IPS-15b (cell line): ENCODE measurements around the gene NCL.

ENCODE experiments used
- H3K27me3 ChIP-seq: one replicate; pipeline ENCODE4 v1.6.1; 2013; ENCODE audit warnings: low read length; ENCODE audit not compliant: control insufficient read depth, insufficient read depth
- H3K36me3 ChIP-seq: one replicate; pipeline ENCODE4 v1.6.1; 2013; ENCODE audit warnings: low read length; ENCODE audit not compliant: control insufficient read depth, insufficient read depth
- H3K4me1 ChIP-seq: one replicate; pipeline ENCODE4 v1.6.1; 2013; ENCODE audit warnings: mild to moderate bottlenecking, low read length; ENCODE audit not compliant: control insufficient read depth, insufficient read depth
- H3K4me3 ChIP-seq: one replicate; pipeline ENCODE4 v1.5.1; 2013; ENCODE audit warnings: low read depth, low read length
- H3K9ac ChIP-seq: one replicate; pipeline ENCODE4 v1.6.1; 2013; ENCODE audit warnings: low read depth, mild to moderate bottlenecking, low read length
- H3K9me3 ChIP-seq: one replicate; pipeline ENCODE4 v1.6.1; 2013; ENCODE audit warnings: mild to moderate bottlenecking, low read length; ENCODE audit not compliant: control insufficient read depth, insufficient read depth

The NCL gene

GRCh38 chr2:231483398-231484329 lies 19.4 kb upstream of the NCL start:
- H3K36me3 ChIP-seq, result no peaks in the 10 kb centered on the region
- no peak overlapping the region for H3K9ac ChIP-seq
- H3K9me3 ChIP-seq, result no peaks in the 10 kb centered on the region
- no peaks in the 10 kb centered on the region for H3K4me1 ChIP-seq
- no peak overlapping the region for H3K4me3 ChIP-seq
- H3K27me3 ChIP-seq, result no peaks in the 10 kb centered on the region

DNA sequence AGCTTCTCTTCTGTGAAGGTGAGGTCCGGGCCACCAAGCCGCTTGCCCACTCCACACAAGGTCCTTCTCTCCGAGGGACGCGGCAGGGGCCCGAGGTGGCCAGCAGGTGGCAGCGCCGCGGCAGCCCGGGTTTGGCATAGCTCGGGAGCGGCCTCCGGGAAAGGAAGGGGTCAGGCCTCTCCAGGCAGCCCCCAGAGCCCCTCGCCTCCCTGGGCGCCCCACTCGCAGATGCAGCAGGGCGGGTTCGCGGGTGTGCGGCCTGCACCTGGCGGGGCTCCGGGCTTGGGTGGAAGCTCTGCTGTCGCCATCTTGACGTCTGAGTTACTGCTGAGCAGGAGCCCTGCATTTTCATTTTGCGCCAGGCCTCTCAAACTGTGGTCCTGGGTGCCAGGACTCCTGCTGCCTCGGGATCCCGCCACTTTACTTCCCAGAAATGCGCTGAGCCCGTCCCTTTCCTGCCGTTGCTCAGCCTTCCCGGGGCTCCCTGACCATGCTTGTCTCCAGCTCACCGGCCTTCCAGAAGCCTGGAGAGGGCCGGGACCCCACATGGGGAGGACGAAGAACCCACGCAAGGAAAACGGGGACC lies 18.6 kb upstream of the NCL start:
- no peak overlapping the region for H3K4me3 ChIP-seq
- H3K27me3 ChIP-seq, result no peaks in the 10 kb centered on the region
- H3K9me3 ChIP-seq, result no peaks in the 10 kb centered on the region
- H3K4me1 ChIP-seq, result no peaks in the 10 kb centered on the region
- no peaks in the 10 kb centered on the region for H3K36me3 ChIP-seq
- H3K9ac ChIP-seq, result no peak overlapping the region

GRCh38 chr2:231480781-231481180 lies 16.5 kb upstream of the NCL start:
- H3K9ac ChIP-seq, result no peak overlapping the region
- H3K36me3 ChIP-seq, result no peaks in the 10 kb centered on the region
- H3K4me3 ChIP-seq, result no peak overlapping the region
- H3K4me1 ChIP-seq, result no peaks in the 10 kb centered on the region
- H3K27me3 ChIP-seq, result no peaks in the 10 kb centered on the region
- no peaks in the 10 kb centered on the region for H3K9me3 ChIP-seq

DNA sequence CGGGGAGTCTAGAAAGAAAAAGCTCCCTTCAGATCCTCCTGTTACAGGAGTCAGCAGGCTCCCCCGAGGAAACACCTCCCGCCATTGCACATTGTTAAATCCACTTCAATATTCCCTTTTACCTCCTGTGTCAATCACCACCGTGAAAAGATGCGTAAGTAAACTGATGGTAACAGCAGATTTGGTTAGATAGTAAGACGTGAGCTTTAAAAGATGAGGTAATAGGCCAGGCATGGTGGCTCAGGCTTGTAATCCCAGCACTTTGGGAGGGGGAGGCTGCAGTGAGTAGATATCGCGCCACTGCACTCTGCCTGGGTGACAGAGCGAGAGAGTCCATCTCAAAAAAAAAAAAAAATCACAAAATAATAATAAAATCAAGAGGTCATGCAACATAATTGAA lies 15.2 kb upstream of the NCL start:
- H3K4me3 ChIP-seq, result no peak overlapping the region

DNA sequence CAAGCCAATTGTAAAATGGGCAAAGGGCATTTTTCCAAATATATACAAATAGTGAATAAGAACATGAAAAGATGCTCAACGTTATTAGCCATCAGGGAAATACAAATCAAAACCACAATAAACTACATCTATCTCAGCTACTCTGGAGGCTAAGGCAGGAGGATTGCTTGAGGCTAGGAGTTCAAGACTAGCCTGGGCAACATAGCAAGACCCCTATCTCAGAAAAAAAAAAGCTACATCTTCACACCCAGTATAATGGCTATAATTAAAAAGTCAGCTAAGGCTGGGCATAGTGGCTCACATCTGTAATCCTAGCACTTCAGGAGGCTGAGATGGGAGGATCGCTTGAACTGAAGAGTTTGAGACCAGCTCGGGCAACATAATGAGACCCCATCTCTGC lies 12.6 kb upstream of the NCL start:
- Histone ChIP-seq H3K9me3 (no peaks in the 10 kb centered on the region), H3K4me3 (no peak overlapping the region), H3K36me3 (no peaks in the 10 kb centered on the region)

More for the DNA sequence above, 15.2 kb upstream of the NCL start:
- Histone ChIP-seq H3K9ac (no peak overlapping the region), H3K27me3 (no peaks in the 10 kb centered on the region), H3K9me3 (no peaks in the 10 kb centered on the region), H3K36me3 (no peaks in the 10 kb centered on the region), H3K4me1 (no peaks in the 10 kb centered on the region)

DNA sequence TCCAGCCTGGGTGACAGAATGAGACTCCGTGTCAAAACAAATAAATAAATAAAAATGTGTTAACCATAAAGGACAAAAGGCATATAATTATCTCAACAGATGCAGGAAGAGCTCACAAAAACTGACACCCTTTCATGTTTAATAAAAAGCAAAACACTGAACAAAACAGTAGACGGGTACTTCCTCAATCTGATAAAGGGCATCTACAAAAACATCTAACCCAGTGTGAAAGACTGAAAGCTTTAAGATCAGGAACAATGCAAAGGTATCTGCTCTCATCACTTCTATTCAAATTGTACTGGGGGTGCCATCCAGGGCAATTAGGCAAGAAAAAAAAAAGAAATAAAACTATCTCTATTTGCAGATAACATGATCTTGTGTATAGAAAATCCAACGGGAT lies 11.7 kb upstream of the NCL start:
- Histone ChIP-seq H3K4me3 (no peak overlapping the region), H3K9ac (no peak overlapping the region), H3K27me3 (no peaks in the 10 kb centered on the region), H3K4me1 (no peaks in the 10 kb centered on the region), H3K9me3 (no peaks in the 10 kb centered on the region), H3K36me3 (no peaks in the 10 kb centered on the region)

More for the DNA sequence above, 12.6 kb upstream of the NCL start:
- H3K9ac ChIP-seq, result no peak overlapping the region
- H3K4me1 ChIP-seq, result no peaks in the 10 kb centered on the region
- H3K27me3 ChIP-seq, result no peaks in the 10 kb centered on the region

GRCh38 chr2:231472816-231473215 lies 8.5 kb upstream of the NCL start:
- no peaks in the 10 kb centered on the region for H3K27me3 ChIP-seq
- H3K9me3 ChIP-seq, result no peaks in the 10 kb centered on the region
- H3K9ac ChIP-seq, result no peak overlapping the region
- H3K36me3 ChIP-seq, result no peaks in the 10 kb centered on the region
- H3K4me3 ChIP-seq, result no peak overlapping the region
- no peaks in the 10 kb centered on the region for H3K4me1 ChIP-seq

DNA sequence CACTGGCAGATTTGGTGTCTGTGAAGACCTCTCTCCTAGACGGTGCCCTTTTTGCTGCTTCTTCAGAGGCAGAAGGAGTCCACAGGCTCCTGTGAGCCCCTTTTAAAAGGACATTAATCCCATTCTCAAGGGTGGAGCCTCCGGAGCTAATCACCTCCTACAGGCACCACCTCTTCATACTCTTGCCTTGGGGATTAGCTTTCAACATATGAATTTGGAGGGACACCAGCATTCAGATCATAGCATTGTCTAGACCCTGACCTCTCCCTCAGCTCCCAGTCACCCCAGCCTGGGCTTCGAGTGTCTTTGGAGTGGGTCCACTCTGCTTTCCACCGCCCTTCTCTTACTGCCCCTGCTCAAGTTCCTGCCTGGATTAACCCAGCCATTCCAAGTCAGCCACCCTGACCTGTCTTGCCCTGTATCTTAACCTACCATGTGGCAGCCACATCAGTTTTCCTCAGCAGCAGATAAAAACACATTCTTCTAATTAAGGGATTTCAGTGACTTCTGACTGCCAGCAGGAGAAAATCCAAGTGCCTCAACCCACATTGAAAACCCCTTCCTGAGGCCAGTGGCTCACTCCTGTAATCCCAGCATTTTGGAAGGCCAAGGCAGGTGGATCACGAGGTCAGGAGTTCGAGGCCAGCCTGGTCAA lies 6.1 kb upstream of the NCL start:
- Histone ChIP-seq H3K36me3 (no peaks in the 10 kb centered on the region), H3K27me3 (no peaks in the 10 kb centered on the region), H3K4me1 (no peaks in the 10 kb centered on the region), H3K9ac (no peak overlapping the region), H3K9me3 (no peaks in the 10 kb centered on the region), H3K4me3 (no peak overlapping the region)

DNA sequence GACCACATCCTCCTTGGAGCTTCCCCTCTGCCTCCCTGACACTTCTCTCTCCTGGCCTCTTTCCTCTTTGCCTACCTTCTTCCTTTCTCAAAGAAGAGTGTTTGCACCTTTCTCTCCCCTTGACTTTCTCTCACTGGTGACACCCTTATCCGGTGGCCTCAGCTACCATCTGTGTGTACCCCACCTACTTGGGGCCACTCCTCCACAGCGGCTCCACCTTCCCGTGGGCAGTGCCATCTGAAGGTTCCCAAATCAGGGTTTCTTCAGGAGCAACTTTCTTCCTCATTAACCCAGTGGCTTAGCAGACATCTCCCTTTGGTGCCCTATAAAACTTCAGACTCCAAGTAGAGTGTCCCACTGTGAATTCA lies 5.3 kb upstream of the NCL start:
- no peak overlapping the region for H3K4me3 ChIP-seq
- no peaks in the 10 kb centered on the region for H3K9me3 ChIP-seq
- no peak overlapping the region for H3K9ac ChIP-seq
- no peaks in the 10 kb centered on the region for H3K4me1 ChIP-seq
- H3K27me3 ChIP-seq, result no peaks in the 10 kb centered on the region
- H3K36me3 ChIP-seq, result no peaks in the 10 kb centered on the region

DNA sequence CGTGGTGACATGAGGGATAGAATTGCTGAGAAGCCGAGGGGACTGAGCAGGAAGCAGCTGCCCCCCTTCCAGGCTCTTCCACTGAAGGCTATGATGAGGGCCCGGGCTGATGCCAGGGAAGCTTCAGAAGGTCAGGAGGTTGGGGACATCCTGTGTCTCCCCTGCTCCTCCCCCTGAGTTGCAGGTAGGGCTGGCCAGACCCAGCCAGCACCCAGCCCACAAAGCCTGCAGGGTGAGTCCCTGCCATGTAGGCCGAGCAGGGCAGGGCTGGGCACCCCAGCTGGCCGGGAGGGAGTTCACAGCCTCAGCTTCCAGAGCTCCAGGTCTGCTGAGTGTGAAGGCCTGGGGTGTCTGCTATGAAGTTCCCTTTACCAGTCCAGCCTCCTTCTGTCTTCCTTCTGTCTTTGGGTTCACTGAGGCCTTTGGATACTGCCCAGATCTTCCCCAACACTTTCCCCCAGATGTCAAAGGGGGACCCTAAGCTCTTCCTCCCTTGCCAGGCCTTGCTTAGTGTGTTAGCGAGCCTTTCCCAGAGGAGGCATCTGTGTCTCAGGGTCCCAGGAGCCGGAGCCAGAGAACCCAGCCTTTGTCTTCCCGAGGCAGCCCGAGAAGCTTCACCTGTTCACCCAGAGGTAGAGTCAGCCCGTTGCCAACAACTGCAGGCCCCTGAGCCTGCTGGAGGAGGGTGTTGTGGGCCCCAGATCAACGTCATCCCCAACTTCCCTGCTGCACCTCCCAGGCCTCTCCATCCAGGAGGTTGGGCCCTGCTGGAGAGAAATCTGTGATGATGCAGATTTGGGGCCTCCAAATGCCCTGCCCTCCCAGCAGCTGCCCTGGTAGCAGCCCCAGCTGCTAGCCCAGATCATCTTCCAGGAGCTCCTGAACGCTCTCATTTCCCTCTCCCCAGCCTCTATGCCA lies 3.6 kb upstream of the NCL start:
- Histone ChIP-seq H3K4me1 (no peaks in the 10 kb centered on the region), H3K27me3 (no peaks in the 10 kb centered on the region), H3K9ac (no peak overlapping the region), H3K9me3 (no peaks in the 10 kb centered on the region), H3K4me3 (no peak overlapping the region), H3K36me3 (peaks cover under 1% of the 10 kb centered on the region)

DNA sequence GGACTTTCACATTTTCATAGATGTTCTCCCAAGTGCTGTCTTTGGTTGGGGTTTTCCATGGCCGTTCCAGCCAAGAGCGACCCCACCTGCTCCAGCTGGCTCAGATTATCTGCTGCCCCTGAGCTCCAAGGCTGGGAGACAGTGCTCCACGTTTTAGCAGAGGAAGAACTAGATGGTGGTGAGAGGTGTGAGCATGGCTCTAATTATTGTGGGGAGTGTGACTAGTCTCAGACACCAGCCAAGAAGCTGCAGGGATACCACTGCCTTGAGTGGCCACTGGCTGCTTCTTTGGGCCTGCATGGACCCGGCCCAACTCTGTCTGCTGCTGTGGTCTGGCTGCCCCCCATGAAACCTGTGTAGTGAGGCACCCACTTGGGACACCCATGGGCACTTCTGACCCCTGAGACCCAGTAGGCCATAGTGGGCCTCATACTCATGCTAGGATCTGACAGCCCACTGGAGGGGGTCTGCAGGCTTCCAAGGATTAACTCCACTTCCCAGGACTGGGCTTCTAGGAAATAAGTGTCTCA lies 2.8 kb upstream of the NCL start:
- Histone ChIP-seq H3K36me3 (peaks cover 8% of the 10 kb centered on the region), H3K9ac (no peak overlapping the region), H3K4me3 (no peak overlapping the region), H3K9me3 (no peaks in the 10 kb centered on the region), H3K4me1 (peaks cover 6% of the 10 kb centered on the region), H3K27me3 (no peaks in the 10 kb centered on the region)
